Measurements from ENCODE around the gene SNAPIN.

SNAPIN gene

GRCh38 chr1:153655333-153655732, 3.2 kb upstream of the SNAPIN start:
- Histone ChIP-seq H3K4me1 (ENCODE audit: control insufficient read depth in 1 of 2, insufficient read depth in 2 of 2, low read length in 2 of 2) (peaks cover 3 to 4% of the 10 kb centered on the region in 2 experiments), H3K9me3 (ENCODE audit: insufficient read depth, low read depth, low read length) (peaks cover 1% of the 10 kb centered on the region), H3K18ac (ENCODE audit: low read length) (no peak overlapping the region), H3K4ac (ENCODE audit: low read depth, low read length) (no peak overlapping the region), H2AFZ (ENCODE audit: insufficient read depth, low read length, poor library complexity) (no peak overlapping the region), H3K79me1 (ENCODE audit: low read length) (peaks cover 3% of the 10 kb centered on the region), H3K27ac (ENCODE audit: low read depth, low read length) (no peak overlapping the region), H3K36me3 (ENCODE audit: control insufficient read depth in 1 of 2, insufficient read depth in 2 of 2, low read length in 2 of 2) (peaks cover 2 to 3% of the 10 kb centered on the region in 2 experiments), H3K27me3 (ENCODE audit: insufficient read depth, low read length) (no peaks in the 10 kb centered on the region), H4K12ac (ENCODE audit: low read depth, low read length) (no peak overlapping the region), H3K79me2 (ENCODE audit: control insufficient read depth, insufficient read depth, low read length, poor library complexity) (peaks cover 3% of the 10 kb centered on the region), H3K4me3 (ENCODE audit: low read depth, low read length) (no peak overlapping the region), H2BK120ac (ENCODE audit: insufficient read depth, low read length, poor library complexity) (no peak overlapping the region), H4K8ac (ENCODE audit: low read depth, low read length) (no peak overlapping the region), H3K9ac (ENCODE audit: low read length) (no peak overlapping the region), H4K91ac (ENCODE audit: low read depth, low read length) (no peak overlapping the region), H2BK12ac (ENCODE audit: low read length) (no peak overlapping the region), H3K14ac (ENCODE audit: low read length) (no peak overlapping the region), H2BK5ac (ENCODE audit: low read depth, low read length, poor library complexity) (no peak overlapping the region), H3K4me2 (ENCODE audit: low read length) (no peak overlapping the region), H2AK5ac (ENCODE audit: low read length) (no peak overlapping the region), H3K23ac (ENCODE audit: low read length) (no peak overlapping the region)
- peak; percentile 64 to 80 for DNase-seq
- no CpG with 5 or more reads among the region's 3 CpGs for WGBS (ENCODE audit: extremely low coverage, insufficient coverage, insufficient read length)

- Histone ChIP-seq H2AK5ac (ENCODE audit: low read length) (no peak overlapping the region), H3K9me3 (ENCODE audit: insufficient read depth, low read depth, low read length) (no peaks in the 10 kb centered on the region), H3K4me2 (ENCODE audit: low read length) (peak overlapping the region; percentile 93), H3K79me1 (ENCODE audit: low read length) (peaks cover 3% of the 10 kb centered on the region), H4K12ac (ENCODE audit: low read depth, low read length) (no peak overlapping the region), H3K14ac (ENCODE audit: low read length) (peak overlapping the region; percentile 17), H3K36me3 (ENCODE audit: control insufficient read depth in 1 of 2, insufficient read depth in 2 of 2, low read length in 2 of 2) (peaks cover 18 to 30% of the 10 kb centered on the region in 2 experiments), H2AFZ (ENCODE audit: insufficient read depth, low read length, poor library complexity) (no peak overlapping the region), H3K23ac (ENCODE audit: low read length) (no peak overlapping the region), H2BK120ac (ENCODE audit: insufficient read depth, low read length, poor library complexity) (no peak overlapping the region), H3K9ac (ENCODE audit: low read length) (peak overlapping the region; percentile 75), H3K4me1 (ENCODE audit: control insufficient read depth in 1 of 2, insufficient read depth in 2 of 2, low read length in 2 of 2) (peaks cover 2 to 3% of the 10 kb centered on the region in 2 experiments), H3K4me3 (ENCODE audit: low read depth, low read length) (peak overlapping the region; percentile 93), H3K4ac (ENCODE audit: low read depth, low read length) (no peak overlapping the region), H3K27me3 (ENCODE audit: insufficient read depth, low read length) (no peaks in the 10 kb centered on the region), H3K18ac (ENCODE audit: low read length) (peak overlapping the region; percentile 64), H4K8ac (ENCODE audit: low read depth, low read length) (no peak overlapping the region), H2BK5ac (ENCODE audit: low read depth, low read length, poor library complexity) (no peak overlapping the region), H2BK12ac (ENCODE audit: low read length) (no peak overlapping the region), H3K27ac (ENCODE audit: low read depth, low read length) (no peak overlapping the region), H3K79me2 (ENCODE audit: control insufficient read depth, insufficient read depth, low read length, poor library complexity) (peaks cover 3% of the 10 kb centered on the region), H4K91ac (ENCODE audit: low read depth, low read length) (no peak overlapping the region)
- no CpG with 5 or more reads among the region's 8 CpGs for WGBS (ENCODE audit: extremely low coverage, insufficient coverage, insufficient read length)
- no peak for DNase-seq
Measured at GRCh38 chr1:153659175-153659534, 652 bp downstream of the SNAPIN start.

GRCh38 chr1:153659656-153660055, 1.2 kb downstream of the SNAPIN start:
- Histone ChIP-seq H2AFZ (ENCODE audit: insufficient read depth, low read length, poor library complexity) (no peak overlapping the region), H4K12ac (ENCODE audit: low read depth, low read length) (no peak overlapping the region), H2AK5ac (ENCODE audit: low read length) (no peak overlapping the region), H4K8ac (ENCODE audit: low read depth, low read length) (no peak overlapping the region), H2BK5ac (ENCODE audit: low read depth, low read length, poor library complexity) (no peak overlapping the region), H2BK12ac (ENCODE audit: low read length) (no peak overlapping the region), H3K9ac (ENCODE audit: low read length) (no peak overlapping the region), H3K79me2 (ENCODE audit: control insufficient read depth, insufficient read depth, low read length, poor library complexity) (peaks cover 3% of the 10 kb centered on the region), H3K79me1 (ENCODE audit: low read length) (peaks cover 3% of the 10 kb centered on the region), H3K27ac (ENCODE audit: low read depth, low read length) (no peak overlapping the region), H3K23ac (ENCODE audit: low read length) (no peak overlapping the region), H3K18ac (ENCODE audit: low read length) (no peak overlapping the region), H3K27me3 (ENCODE audit: insufficient read depth, low read length) (no peaks in the 10 kb centered on the region), H3K14ac (ENCODE audit: low read length) (no peak overlapping the region), H3K4me3 (ENCODE audit: low read depth, low read length) (no peak overlapping the region), H3K4me2 (ENCODE audit: low read length) (no peak overlapping the region), H2BK120ac (ENCODE audit: insufficient read depth, low read length, poor library complexity) (no peak overlapping the region), H4K91ac (ENCODE audit: low read depth, low read length) (no peak overlapping the region), H3K9me3 (ENCODE audit: insufficient read depth, low read depth, low read length) (no peaks in the 10 kb centered on the region), H3K4ac (ENCODE audit: low read depth, low read length) (no peak overlapping the region), H3K36me3 (ENCODE audit: control insufficient read depth in 1 of 2, insufficient read depth in 2 of 2, low read length in 2 of 2) (peaks cover 23 to 35% of the 10 kb centered on the region in 2 experiments), H3K4me1 (ENCODE audit: control insufficient read depth in 1 of 2, insufficient read depth in 2 of 2, low read length in 2 of 2) (peaks cover 2 to 3% of the 10 kb centered on the region in 2 experiments)
- WGBS (ENCODE audit: extremely low coverage, insufficient coverage, insufficient read length) = no CpG with 5 or more reads among the region's 9 CpGs
- DNase-seq = peak; percentile 52

DNA sequence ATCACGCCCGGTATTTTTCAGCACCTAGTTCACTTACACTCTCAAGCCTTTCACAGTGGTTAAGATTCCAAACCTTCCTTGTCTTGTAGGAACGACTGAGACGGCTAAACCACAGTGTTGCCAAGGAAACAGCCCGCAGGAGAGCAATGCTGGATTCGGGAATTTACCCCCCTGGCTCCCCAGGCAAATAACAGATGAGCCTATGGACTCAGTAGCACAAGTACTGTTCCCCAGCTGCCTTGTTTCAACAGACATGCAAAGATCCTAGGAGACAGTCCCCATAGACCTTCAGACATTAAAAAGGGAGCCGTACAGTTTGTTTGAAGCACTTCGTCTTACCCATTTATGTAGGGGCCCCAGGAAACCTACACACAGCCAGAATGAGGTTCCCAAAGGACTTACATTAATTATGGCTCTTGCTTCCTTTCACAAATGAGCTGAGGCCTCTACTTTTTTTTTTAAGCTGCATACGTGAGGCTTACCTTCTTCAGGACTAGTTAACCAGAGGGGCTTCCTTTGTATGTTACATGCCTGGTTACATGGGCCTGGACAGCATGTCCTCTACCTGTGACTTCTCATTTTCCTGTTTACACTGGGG, 2.7 kb downstream of the SNAPIN start:
- no peak overlapping the region for H3K23ac ChIP-seq (ENCODE audit: low read length)
- H3K27me3 ChIP-seq (ENCODE audit: insufficient read depth, low read length) = no peaks in the 10 kb centered on the region
- H2BK120ac ChIP-seq (ENCODE audit: insufficient read depth, low read length, poor library complexity) = no peak overlapping the region
- H3K27ac ChIP-seq (ENCODE audit: low read depth, low read length) = no peak overlapping the region
- H2AK5ac ChIP-seq (ENCODE audit: low read length) = no peak overlapping the region
- H4K12ac ChIP-seq (ENCODE audit: low read depth, low read length) = peak overlapping the region; percentile 33
- H3K36me3 ChIP-seq (ENCODE audit: control insufficient read depth in 1 of 2, insufficient read depth in 2 of 2, low read length in 2 of 2) = peaks cover 29 to 48% of the 10 kb centered on the region in 2 experiments
- H3K4me3 ChIP-seq (ENCODE audit: low read depth, low read length) = no peak overlapping the region
- H3K79me1 ChIP-seq (ENCODE audit: low read length) = peaks cover 3% of the 10 kb centered on the region
- H4K8ac ChIP-seq (ENCODE audit: low read depth, low read length) = no peak overlapping the region
- no CpG with 5 or more reads among the region's 9 CpGs for WGBS (ENCODE audit: extremely low coverage, insufficient coverage, insufficient read length)
- H3K9ac ChIP-seq (ENCODE audit: low read length) = no peak overlapping the region
- no peak overlapping the region for H3K14ac ChIP-seq (ENCODE audit: low read length)
- no peak overlapping the region for H2BK5ac ChIP-seq (ENCODE audit: low read depth, low read length, poor library complexity)
- peaks cover 2 to 3% of the 10 kb centered on the region in 2 experiments for H3K4me1 ChIP-seq (ENCODE audit: control insufficient read depth in 1 of 2, insufficient read depth in 2 of 2, low read length in 2 of 2)
- no peak overlapping the region for H3K18ac ChIP-seq (ENCODE audit: low read length)
- no peak overlapping the region for H4K91ac ChIP-seq (ENCODE audit: low read depth, low read length)
- peaks cover 3% of the 10 kb centered on the region for H3K79me2 ChIP-seq (ENCODE audit: control insufficient read depth, insufficient read depth, low read length, poor library complexity)
- H3K4me2 ChIP-seq (ENCODE audit: low read length) = no peak overlapping the region
- no peak overlapping the region for H2AFZ ChIP-seq (ENCODE audit: insufficient read depth, low read length, poor library complexity)
- peak; percentile 94 to 97 for DNase-seq
- H3K4ac ChIP-seq (ENCODE audit: low read depth, low read length) = no peak overlapping the region
- H3K9me3 ChIP-seq (ENCODE audit: insufficient read depth, low read depth, low read length) = no peaks in the 10 kb centered on the region
- no peak overlapping the region for H2BK12ac ChIP-seq (ENCODE audit: low read length)

All from trophoblast cell (in vitro differentiated cells and primary cell).